HepG2 (cell line): ENCODE measurements around the gene THSD1. TPM values are rescaled to one million over a fixed set of nuclear protein-coding genes. Genes with fewer than 3 reads are reported as not detected.

ENCODE experiments used
- ATAC-seq: fragments of 200-7000 bp; cut with Tn5 transposase; 3 replicates; pipeline ENCODE4 v1.9.1; 2020; ENCODE audit warnings: mild to moderate bottlenecking, moderate library complexity
- BruUV-seq: library from RNA; stranded (reverse); fragments of 400-500 nt; replicated peaks from 2 replicates; lab custom pipeline; 2021; lab: Mats Ljungman, UMichigan
- CTCF ChIA-PET: fragments of 300-600 bp; formaldehyde crosslinking; extraction: SDS; loops from one replicate; lab custom pipeline; 2021; ENCODE audit warnings: low total read pairs, inconsistent platforms, low intra/inter-chr PET ratio; lab: Yijun Ruan, JAX
- POLR2A ChIA-PET: fragments of 350-600 bp; sonication (Branson Sonifier 250); formaldehyde crosslinking; loops from one replicate; lab custom pipeline; 2020; ENCODE audit warnings: antibody characterized with exemption, inconsistent platforms; lab: Yijun Ruan, JAX
- DNase-seq: peaks from one replicate; pipeline ENCODE4 v3.0.0-alpha.2; 2015; ENCODE audit warnings: low spot score
- FAIRE-seq: peaks from 3 replicates; lab custom pipeline; 2011; peaks lifted over from hg19 to GRCh38; lab: Jason Lieb, UNC
- H2AFZ ChIP-seq: one replicate; pipeline ENCODE4 v1.6.1; 2011; ENCODE audit warnings: low read length, inconsistent platforms
- H3K27ac ChIP-seq: fragments of 300-600 bp; 3 replicates; pipeline ENCODE4 v1.8.0; 2011; ENCODE audit warnings: mixed run types, mild to moderate bottlenecking, mixed read lengths, low read length, inconsistent platforms; ENCODE audit not compliant: insufficient read depth; ENCODE audit errors: extremely low read length
- H3K27me3 ChIP-seq, 2 experiments: fragments of 200-600 bp in 1 of 2; 2 replicates in 1 of 2; 3 replicates in 1 of 2; pipeline versions ENCODE4 v1.6.0 to v1.8.0; 2011; ENCODE audit warnings: low read length in 2 of 2, mild to moderate bottlenecking in 2 of 2, moderate library complexity in 2 of 2, inconsistent platforms in 1 of 2; ENCODE audit not compliant: insufficient read depth in 2 of 2, control insufficient read depth in 1 of 2
- H3K36me3 ChIP-seq, 2 experiments: fragments of 200-600 bp in 1 of 2; replicated peaks in 1 of 2; 2 replicates in 1 of 2; 3 replicates in 1 of 2; pipeline versions ENCODE4 v1.5.1 to v1.8.0; 2011; ENCODE audit warnings: low read length in 2 of 2, inconsistent platforms in 1 of 2; ENCODE audit not compliant: insufficient read depth in 2 of 2, control insufficient read depth in 1 of 2
- H3K4me1 ChIP-seq: 2 replicates; pipeline ENCODE4 v1.5.1; 2012; ENCODE audit warnings: low read length, inconsistent platforms; ENCODE audit not compliant: insufficient read depth
- H3K4me2 ChIP-seq: 2 replicates; pipeline ENCODE4 v1.6.0; 2011; ENCODE audit warnings: low read depth, low read length, inconsistent platforms
- H3K4me3 ChIP-seq, 3 experiments: fragments of 200-600 bp in 1 of 3; sonication (generic), shearing (Covaris generic) in 1 of 3; replicated peaks in 1 of 3; 2 replicates each; pipeline ENCODE4 v1.5.1; 2011 to 2016; ENCODE audit warnings: low read length in 3 of 3, inconsistent platforms in 2 of 3, low read depth in 2 of 3, mild to moderate bottlenecking in 2 of 3, control low read depth in 1 of 3, mixed read lengths in 1 of 3; ENCODE audit not compliant: insufficient read depth in 1 of 3
- H3K79me2 ChIP-seq: one replicate; pipeline ENCODE4 v1.6.1; 2011; ENCODE audit warnings: low read length, inconsistent platforms; ENCODE audit not compliant: insufficient read depth
- H3K9ac ChIP-seq: 2 replicates; pipeline ENCODE4 v1.6.0; 2011; ENCODE audit warnings: mild to moderate bottlenecking, low read depth, low read length, inconsistent platforms; ENCODE audit not compliant: insufficient read depth
- H3K9me3 ChIP-seq: 2 replicates; pipeline ENCODE4 v1.5.1; 2012; ENCODE audit warnings: mild to moderate bottlenecking, low read length
- H4K20me1 ChIP-seq: 2 replicates; pipeline ENCODE4 v1.6.0; 2011; ENCODE audit warnings: inconsistent platforms, mild to moderate bottlenecking, low read length, moderate library complexity; ENCODE audit not compliant: insufficient read depth
- DPF2 ChIP-seq: sonication (generic); formaldehyde crosslinking; IDR thresholded peaks from 2 replicates; pipeline ENCODE4 v1.4.0; 2020; ENCODE audit warnings: mild to moderate bottlenecking, low read depth, missing genetic modification reagents, borderline replicate concordance
- MEF2D ChIP-seq: sonication (generic); formaldehyde crosslinking; IDR thresholded peaks from 2 replicates; pipeline ENCODE4 v1.5.1; 2020; ENCODE audit warnings: mild to moderate bottlenecking, missing genetic modification reagents
- NCOA1 ChIP-seq: sonication (generic); formaldehyde crosslinking; IDR thresholded peaks from 2 replicates; pipeline ENCODE4 v1.9.0; 2021; ENCODE audit warnings: missing genetic modification reagents
- PHB2 ChIP-seq: fragments of 450-650 bp; IDR thresholded peaks from 2 replicates; pipeline ENCODE4 v1.6.1; 2018; ENCODE audit not compliant: partially characterized antibody
- SETDB1 ChIP-seq: sonication (generic); formaldehyde crosslinking; IDR thresholded peaks from 2 replicates; pipeline ENCODE4 v1.5.1; 2020; ENCODE audit warnings: missing genetic modification reagents, mild to moderate bottlenecking, borderline replicate concordance
- SNAI1 ChIP-seq: sonication (generic); formaldehyde crosslinking; IDR thresholded peaks from 2 replicates; pipeline ENCODE4 v1.5.0; 2020; ENCODE audit warnings: mild to moderate bottlenecking, missing genetic modification reagents, borderline replicate concordance
- TEAD3 ChIP-seq: optimal IDR thresholded peaks from 2 replicates; pipeline ENCODE3; 2016; ENCODE audit warnings: borderline replicate concordance
- ZBTB3 ChIP-seq: sonication (generic); formaldehyde crosslinking; IDR thresholded peaks from 2 replicates; pipeline ENCODE4 v1.4.0; 2020; ENCODE audit warnings: low read depth, mild to moderate bottlenecking, moderate library complexity, missing genetic modification reagents, borderline replicate concordance
- ZNF264 ChIP-seq: sonication (generic); formaldehyde crosslinking; IDR thresholded peaks from 2 replicates; pipeline ENCODE4 v1.4.0; 2020; ENCODE audit warnings: missing genetic modification reagents
- ZNF574 ChIP-seq: sonication (generic); formaldehyde crosslinking; IDR thresholded peaks from 2 replicates; pipeline ENCODE4 v1.4.0; 2020; ENCODE audit warnings: missing genetic modification reagents
- ZNF724P ChIP-seq: sonication (generic); formaldehyde crosslinking; IDR thresholded peaks from 2 replicates; pipeline ENCODE4 v1.8.0; 2022; ENCODE audit warnings: missing genetic modification reagents, borderline replicate concordance
- WGBS: methylation state at CpG from one replicate; pipeline ENCODE4 v1.1.6; 2017; ENCODE audit warnings: low lambda C conversion rate; 5-methylcytosine and 5-hydroxymethylcytosine counted together
- in situ Hi-C: cut with HindIII; loops from 2 replicates; pipeline ENCODE4 v1.10.0; 2017; ENCODE audit warnings: low pct_unique_long_range_greater_than_20kb; ENCODE audit not compliant: extremely low pct_ligation_motif_present
- intact Hi-C: fragments of 100-400 bp; cut with micrococcal nuclease; formaldehyde crosslinking; loops from one replicate; pipeline ENCODE4 v1.10.0; 2022; ENCODE audit not compliant: unreplicated experiment
- polyA plus RNA-seq, 8 experiments: library from polyadenylated mRNA; depleted of rRNA in 3 of 8; stranded (reverse) in 7 of 8; unstranded in 1 of 8; fragments of >200 nt; fragmentation: Illumina TruSeq in 4 of 8; extraction: Trizol in 4 of 8; gene quantifications; 2 replicates each; pipeline versions ENCODE4 v1.2.1 to v1.2.3, GENCODE V29; 2011 to 2016; ENCODE audit warnings: low read depth in 4 of 8, missing spikeins in 1 of 8, mixed read lengths in 1 of 8; ENCODE audit not compliant: insufficient read depth in 1 of 8
- total RNA-seq, 5 experiments: library from RNA; depleted of rRNA; stranded (reverse); fragments of >200 nt; fragmentation: Illumina TruSeq; extraction: Trizol; gene quantifications; 2 replicates each; pipeline ENCODE4 v1.2.3, GENCODE V29; 2016; ENCODE audit warnings: low read depth in 1 of 5

THSD1 gene
- total and polyA plus RNA-seq, 2 of the 13 experiments (the other 11 are each of a cell fraction or from before 2014, with no cell fraction given) = 0.11 to 0.15 TPM

- DNase-seq (no peak), ATAC-seq (no peak), FAIRE-seq (no peak)
- no peaks in the 10 kb centered on the region for H4K20me1 ChIP-seq
- H3K4me1 ChIP-seq = no peaks in the 10 kb centered on the region
- no peak overlapping the region for H2AFZ ChIP-seq
- H3K9me3 ChIP-seq = no peaks in the 10 kb centered on the region
- no peak overlapping the region for H3K4me2 ChIP-seq
- no peaks in the 10 kb centered on the region for H3K79me2 ChIP-seq
- ChIA-PET POLR2A (interaction anchor here (0.6 kb wide), 1 partner anchor 9 kb away, joined by 3 read pairs; no protein-coding TSS in a partner anchor), CTCF (no interaction called here)
- H3K36me3 ChIP-seq = peaks cover 10 to 36% of the 10 kb centered on the region in 2 experiments
- H3K27ac ChIP-seq = no peak overlapping the region
- intact Hi-C loops (no loop called here), in situ Hi-C loops (no loop called here)
- TF ChIP-seq ZBTB3 (CRISPR knock-in tag) (no peak), TEAD3 (CRISPR knock-in tag) (no peak), ZNF724P (CRISPR knock-in tag) (no peak)
- no peaks in the 10 kb centered on the region for H3K27me3 ChIP-seq
- H3K9ac ChIP-seq = no peak overlapping the region
- WGBS = 93% methylated on average over 1 of the region's 1 CpG
- H3K4me3 ChIP-seq = no peak overlapping the region
- no TSS peak for BruUV-seq
Observed at GRCh38 chr13:52419080-52419479, 13.1 kb upstream of the THSD1 start.

GRCh38 chr13:52414963-52415362, 9.0 kb upstream of the THSD1 start:
- POLR2A ChIA-PET = no interaction called here

More at GRCh38 chr13:52414963-52415362, 9.0 kb upstream of the THSD1 start:
- H4K20me1 ChIP-seq = no peaks in the 10 kb centered on the region
- peaks cover 9 to 21% of the 10 kb centered on the region in 2 experiments for H3K36me3 ChIP-seq
- no peak for ATAC-seq
- no peaks in the 10 kb centered on the region for H3K79me2 ChIP-seq
- intact Hi-C loops (no loop called here), in situ Hi-C loops (no loop called here)
- CTCF ChIA-PET = no interaction called here
- 100% methylated on average over 1 of the region's 1 CpG for WGBS
- H2AFZ ChIP-seq = no peak overlapping the region
- H3K9me3 ChIP-seq = no peaks in the 10 kb centered on the region
- TF ChIP-seq NCOA1 (CRISPR knock-in tag) (no peak), PHB2 (no peak), DPF2 (CRISPR knock-in tag) (no peak), ZNF574 (CRISPR knock-in tag) (no peak), MEF2D (CRISPR knock-in tag) (no peak), SNAI1 (CRISPR knock-in tag) (no peak), ZNF264 (no peak), SETDB1 (no peak)
- DNase-seq = no peak
- no peak overlapping the region for H3K9ac ChIP-seq
- no peak overlapping the region for H3K27ac ChIP-seq
- H3K4me3 ChIP-seq = no peak overlapping the region
- FAIRE-seq = no peak
- BruUV-seq = no TSS peak
- no peak overlapping the region for H3K4me2 ChIP-seq
- no peaks in the 10 kb centered on the region for H3K27me3 ChIP-seq
- H3K4me1 ChIP-seq = no peaks in the 10 kb centered on the region
